ENCODE results near the gene WFIKKN1.

DNA sequence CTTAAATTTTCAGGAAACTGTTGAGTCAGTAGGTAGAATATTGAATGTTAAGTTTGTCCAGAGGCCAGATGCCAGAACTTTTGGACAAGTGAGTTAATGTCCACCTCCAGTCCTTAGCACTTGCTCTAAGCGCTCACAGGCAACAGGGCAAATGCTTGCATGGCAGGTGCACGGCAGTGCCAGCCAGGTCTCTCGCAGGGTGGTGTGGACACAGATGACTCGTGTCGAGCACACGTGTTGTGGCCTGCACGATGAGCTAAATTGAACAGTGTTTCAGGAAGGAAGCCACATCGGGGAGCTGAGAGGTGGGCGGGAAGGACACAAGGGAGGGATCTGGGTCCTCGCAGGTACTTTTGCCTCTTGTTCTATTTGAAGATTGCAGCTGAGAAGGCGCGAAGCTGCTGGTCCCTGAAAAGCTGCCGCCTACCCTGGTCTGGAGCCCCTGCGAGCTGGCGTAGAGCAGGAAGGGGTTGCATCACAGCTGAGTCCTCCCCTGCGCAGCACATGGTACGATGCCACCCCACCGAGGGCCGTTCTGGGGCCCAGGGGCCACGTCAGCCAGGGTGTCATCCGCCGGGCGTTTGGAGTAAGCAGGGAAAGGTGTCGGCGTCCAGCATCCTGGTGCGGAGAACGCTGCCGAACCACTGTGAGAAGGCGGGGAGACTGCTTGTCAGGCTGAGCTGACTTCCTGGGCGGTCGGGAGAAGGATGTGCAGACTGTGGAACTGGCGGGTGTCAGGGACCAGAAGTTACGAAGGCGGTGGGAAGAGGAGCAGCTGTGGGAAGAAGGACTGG is 34.6 kb upstream of the WFIKKN1 start:
- TF ChIP-seq, protein P1, sequence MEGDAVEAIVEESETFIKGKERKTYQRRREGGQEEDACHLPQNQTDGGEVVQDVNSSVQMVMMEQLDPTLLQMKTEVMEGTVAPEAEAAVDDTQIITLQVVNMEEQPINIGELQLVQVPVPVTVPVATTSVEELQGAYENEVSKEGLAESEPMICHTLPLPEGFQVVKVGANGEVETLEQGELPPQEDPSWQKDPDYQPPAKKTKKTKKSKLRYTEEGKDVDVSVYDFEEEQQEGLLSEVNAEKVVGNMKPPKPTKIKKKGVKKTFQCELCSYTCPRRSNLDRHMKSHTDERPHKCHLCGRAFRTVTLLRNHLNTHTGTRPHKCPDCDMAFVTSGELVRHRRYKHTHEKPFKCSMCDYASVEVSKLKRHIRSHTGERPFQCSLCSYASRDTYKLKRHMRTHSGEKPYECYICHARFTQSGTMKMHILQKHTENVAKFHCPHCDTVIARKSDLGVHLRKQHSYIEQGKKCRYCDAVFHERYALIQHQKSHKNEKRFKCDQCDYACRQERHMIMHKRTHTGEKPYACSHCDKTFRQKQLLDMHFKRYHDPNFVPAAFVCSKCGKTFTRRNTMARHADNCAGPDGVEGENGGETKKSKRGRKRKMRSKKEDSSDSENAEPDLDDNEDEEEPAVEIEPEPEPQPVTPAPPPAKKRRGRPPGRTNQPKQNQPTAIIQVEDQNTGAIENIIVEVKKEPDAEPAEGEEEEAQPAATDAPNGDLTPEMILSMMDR (IDR thresholded peaks at IDR 0.05) = no peak
- no peak for TF ChIP-seq POLR2A (IDR thresholded peaks at IDR 0.05)
